NAMALWA (cell line): ENCODE measurements around the gene PGAM4.
"Not testable (repeated sequence)": the region's sequence is repeated elsewhere in the genome, so short reads cannot be mapped to it uniquely, and the experiment has no call there.

Experiments used
- DNase-seq: peaks from one replicate; pipeline ENCODE4 v3.0.0-alpha.2; 2015; ENCODE audit warnings: low spot score

The PGAM4 gene

GRCh38 chrX:77969538-77969937 lies at the start of gene PGAM4:
TSS of gene PGAM4 (minus strand) at chrX:77969638. CDS start at chrX:77969638, 0 bp downstream.
- DNase-seq = no peak

GRCh38 chrX:78011846-78012245 lies 42.4 kb upstream of the PGAM4 start:
- no peak for DNase-seq

DNA sequence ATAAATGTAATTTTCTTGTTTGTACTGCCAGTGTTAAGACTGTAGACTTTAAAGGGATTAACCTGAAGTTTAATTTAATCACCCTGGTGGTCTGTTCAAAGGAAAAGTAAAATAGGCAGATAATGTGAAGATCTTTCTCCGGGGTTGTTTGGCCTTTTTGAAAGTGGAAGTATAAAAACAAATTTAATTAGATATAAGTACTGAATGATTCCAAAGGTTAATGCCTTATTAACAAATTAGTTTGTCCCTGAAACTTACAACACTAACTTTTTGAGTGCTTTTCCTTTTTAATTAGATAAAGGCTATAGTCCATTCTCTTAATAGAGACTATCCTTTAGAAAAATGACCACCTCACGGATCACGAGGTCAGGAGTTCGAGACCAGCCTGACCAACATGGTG lies 10.4 kb upstream of the PGAM4 start:
- no peak for DNase-seq

GRCh38 chrX:77977518-77977917 lies 8.1 kb upstream of the PGAM4 start:
- no peak for DNase-seq

DNA sequence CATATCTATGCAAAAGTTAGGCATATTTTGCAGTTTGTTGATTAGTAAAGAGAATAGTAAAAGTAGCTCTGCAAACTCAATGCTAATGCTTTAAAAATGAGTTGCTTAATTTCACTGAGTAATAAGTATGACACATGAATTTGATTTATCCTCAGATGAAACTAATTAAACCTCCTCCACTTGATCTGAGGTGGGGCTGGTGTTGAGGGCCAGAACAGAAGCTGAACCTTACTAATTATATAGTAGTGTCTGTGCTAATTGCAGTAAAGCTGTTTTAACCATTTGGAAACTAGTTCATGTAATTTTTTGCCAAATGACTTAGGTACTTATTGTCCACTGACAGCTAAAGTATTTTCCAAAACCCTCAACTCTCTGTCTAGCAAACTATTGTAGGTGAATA lies 7.7 kb upstream of the PGAM4 start:
- DNase-seq = no peak

DNA sequence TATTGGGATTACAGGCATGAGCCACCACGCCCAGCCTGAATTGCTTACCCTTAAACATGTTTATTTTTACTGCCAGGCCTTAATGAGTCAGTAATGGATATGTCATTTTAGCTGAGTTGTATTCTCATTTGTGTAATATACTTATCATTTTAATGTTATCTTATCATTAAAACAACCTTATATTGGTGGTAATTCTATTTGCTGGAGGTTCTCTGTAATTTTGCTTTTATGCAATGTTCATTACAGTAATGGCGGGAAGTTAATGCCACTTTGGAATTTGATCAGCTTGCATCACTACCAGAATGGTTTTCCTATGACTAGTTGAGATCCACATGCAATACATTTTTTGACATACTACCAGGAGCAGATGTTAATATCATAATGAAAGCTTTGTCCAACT lies 6.3 kb upstream of the PGAM4 start:
- DNase-seq = no peak

DNA sequence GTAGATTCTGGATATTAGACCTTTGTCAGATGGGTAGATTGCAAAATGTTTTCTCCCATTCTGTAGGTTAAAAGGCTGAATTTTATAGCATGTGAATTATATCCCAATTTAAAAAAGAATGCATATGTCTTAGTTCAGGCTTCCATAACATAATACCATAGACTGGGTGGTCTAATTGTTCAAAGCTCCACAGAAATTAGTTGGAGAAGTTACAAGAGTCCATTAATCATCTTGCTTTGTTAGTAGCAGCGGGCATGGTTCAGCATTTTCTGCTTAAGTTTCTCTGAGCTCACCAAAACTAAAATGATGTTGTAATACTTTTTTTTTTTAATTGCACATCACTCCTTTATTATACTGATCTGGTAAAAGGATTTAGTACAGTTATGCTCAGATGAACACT lies 1.8 kb downstream of the PGAM4 start:
- DNase-seq = no peak

- DNase-seq = no peak
Observed at GRCh38 chrX:77966361-77966760, 3.1 kb downstream of the PGAM4 start.

DNA sequence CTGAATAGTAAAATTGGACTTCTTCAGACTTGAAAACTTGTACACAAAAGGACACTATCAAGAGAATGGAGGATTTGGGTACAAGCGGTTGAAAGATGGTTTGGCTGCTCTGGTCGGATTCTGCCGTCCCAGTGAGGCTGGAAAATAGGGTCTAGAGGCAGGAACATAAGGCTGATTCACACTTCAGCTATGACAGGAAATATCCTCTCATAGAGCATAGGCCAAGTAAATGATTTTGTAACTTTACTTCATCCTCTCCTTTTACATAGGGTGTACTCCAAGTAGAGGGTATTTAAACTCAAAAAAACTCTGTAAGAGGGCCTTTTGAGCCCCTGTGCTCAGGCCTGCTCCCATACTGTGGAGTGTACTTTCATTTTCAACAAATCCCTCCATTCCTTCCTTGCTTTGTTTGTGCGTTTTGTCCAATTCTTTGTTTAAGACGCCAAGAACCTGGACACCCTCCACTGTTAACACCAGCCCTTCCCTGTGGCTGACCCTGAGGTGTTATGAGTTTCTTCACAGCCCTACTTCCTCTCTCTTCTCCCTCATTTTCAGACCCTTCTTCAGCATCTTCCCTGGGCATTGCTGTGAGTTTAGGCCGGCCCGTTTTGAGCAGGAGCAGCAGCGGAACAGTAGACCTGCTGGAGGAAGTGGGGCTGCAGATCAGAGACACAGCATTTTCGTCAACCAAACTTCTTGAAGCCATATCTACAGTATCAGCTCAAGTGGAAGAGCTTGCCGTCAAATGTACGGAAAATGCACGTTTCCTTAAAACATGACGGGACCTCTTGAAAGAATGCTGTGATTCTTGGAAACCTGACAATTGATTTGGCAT lies 7.2 kb downstream of the PGAM4 start:
- DNase-seq = no peak

DNA sequence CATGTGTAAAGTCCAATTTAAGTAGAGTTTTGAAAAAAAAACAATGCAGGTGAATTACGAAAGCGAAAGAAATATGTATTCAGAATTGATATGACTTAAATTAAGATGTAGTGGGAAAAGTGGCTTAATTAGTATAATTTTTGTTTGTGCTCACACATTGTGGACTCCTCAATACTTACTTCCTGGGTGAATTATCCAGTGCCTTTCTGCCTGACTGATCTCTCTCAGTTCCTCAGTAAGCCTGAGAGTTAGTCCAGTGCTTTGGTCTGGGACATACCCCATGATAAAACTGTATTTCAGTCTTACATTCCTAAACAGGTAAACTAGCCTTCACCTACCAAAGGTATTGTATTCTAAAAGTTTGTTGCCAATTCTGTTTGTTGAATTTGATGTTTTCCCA lies 8.4 kb downstream of the PGAM4 start:
- DNase-seq = no peak

DNA sequence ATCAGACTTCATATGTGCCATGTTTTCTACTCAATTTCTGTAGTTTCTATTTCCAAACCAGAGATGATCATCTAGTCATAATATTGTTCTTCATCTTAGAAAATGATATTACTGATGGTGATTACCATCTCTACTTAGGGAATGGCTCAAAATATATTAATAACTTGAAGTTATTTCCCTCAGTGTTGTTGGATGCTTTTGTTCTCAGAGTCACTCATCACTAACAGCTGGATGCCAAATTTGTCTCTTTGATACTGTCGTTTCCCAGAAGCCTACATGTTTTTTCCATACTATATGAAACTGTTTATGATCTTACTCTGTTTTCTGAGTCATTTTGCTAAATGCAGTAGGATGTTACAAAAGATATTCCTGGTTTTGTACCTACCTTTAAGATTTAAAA lies 8.9 kb downstream of the PGAM4 start:
- no peak for DNase-seq

GRCh38 chrX:77953708-77954107 lies 15.7 kb downstream of the PGAM4 start:
- no peak for DNase-seq

DNA sequence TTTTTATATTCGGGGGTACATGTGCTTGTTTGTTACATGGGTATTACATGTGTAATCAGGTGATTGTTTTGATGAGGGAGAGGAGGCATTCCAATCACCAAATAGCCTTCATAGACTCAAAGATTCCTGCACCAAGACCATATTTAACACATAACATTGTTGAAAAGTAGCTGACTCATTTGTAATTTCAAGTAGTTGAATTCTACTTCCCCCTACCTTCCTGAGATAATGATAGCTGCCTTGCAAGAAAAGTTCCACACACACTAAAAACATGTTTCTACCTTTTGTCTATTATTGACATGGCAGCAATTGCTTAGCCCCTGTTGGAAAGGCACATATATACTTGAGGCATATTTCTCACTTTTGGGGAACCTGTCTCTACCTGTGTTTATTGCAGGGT lies 16.1 kb downstream of the PGAM4 start:
- DNase-seq = no peak

DNA sequence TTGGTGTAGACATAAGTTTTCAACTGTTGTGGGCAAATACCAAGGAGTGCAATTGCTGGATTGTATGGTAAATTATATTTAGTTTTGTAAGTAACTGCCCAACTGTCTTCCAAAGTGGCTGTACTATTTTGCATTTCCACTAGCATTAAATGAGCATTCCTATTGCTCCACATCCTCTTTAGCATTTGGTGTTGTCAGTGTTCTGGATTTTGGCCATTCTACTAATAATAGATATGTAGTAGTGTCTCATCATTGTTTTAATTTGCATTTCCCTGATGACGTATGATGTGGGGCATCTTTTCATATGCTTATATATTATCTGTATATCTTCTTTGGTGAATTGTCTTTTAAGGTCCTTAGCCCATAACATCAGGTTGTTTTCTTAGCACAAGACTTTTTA lies 17.3 kb downstream of the PGAM4 start:
- no peak for DNase-seq

DNA sequence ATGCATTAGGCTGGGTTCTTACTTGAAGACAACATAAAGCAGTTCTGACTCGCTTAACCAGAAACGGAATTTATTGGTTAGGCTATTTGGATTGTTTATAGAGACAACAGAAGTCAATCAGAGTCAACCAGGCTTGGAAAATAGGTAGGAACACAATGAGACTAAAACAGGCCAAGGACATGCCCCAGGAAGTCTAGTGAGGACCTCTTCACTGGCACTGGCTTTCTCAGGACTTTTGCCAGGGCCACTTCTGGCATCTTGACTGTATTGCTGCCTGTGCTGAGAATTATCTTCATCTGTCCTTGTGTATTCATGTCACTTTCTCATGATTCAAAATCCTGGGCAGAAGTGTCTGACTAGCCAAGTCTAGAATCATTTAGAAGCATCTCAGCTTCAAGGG lies 19.6 kb downstream of the PGAM4 start:
- no peak for DNase-seq

- no peak for DNase-seq
Observed at GRCh38 chrX:77946571-77946970, 22.9 kb downstream of the PGAM4 start.

GRCh38 chrX:77945910-77946545 lies 23.4 kb downstream of the PGAM4 start:
- no peak for DNase-seq

DNA sequence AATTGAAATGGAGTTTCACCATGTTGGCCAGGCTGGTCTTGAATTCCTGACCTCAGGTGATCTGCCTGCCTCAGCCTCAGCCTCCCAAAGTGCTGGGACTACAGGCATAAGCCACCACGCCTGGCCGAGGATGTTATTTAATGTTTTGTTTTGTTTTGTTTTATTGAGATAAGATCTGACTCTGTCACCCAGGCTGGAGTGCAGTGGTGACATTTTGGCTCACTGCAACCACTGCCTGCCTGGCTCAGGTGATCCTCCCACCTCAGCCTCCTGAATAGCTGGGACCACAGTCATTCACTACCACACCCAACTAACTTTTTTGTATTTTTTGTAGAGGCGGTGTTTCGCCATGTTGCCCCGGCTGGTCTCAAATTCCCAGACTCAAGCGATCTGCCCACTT lies 24.4 kb downstream of the PGAM4 start:
- DNase-seq = not testable (repeated sequence)

- no peak for DNase-seq
Observed at GRCh38 chrX:77938083-77938680, 31.3 kb downstream of the PGAM4 start.

GRCh38 chrX:77937291-77937690 lies 32.1 kb downstream of the PGAM4 start:
- no peak for DNase-seq

GRCh38 chrX:77936299-77936698 lies 33.1 kb downstream of the PGAM4 start:
- no peak for DNase-seq

DNA sequence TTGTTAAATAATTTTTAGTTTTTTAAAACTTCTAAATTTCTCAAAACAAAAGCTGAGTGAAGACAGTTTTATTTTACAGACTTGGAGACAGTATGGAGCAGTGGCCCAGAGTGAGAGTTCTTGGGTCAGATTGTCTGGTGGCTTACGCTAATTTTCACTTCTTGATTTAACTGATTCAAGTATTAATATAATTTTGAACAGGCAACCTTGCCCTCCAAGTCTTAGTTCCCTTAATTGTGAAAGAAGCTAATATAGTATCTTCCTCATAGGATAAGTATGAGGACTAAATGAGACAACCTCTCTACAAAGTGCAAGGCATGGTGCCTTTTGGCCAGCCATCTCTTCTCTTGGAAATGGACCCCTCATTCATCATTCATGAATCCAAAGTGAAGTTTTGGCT lies 33.6 kb downstream of the PGAM4 start:
- DNase-seq = no peak

GRCh38 chrX:77930581-77930980 lies 38.9 kb downstream of the PGAM4 start:
- DNase-seq = no peak
